ENCODE measurements around the gene CEMP1. TPM values are rescaled to one million over a fixed set of nuclear protein-coding genes. Genes with fewer than 3 reads are reported as not detected.

The CEMP1 gene
- total RNA-seq, 1 experiment from 2014 or later, result 0.94 TPM

- intact Hi-C loops (cut with micrococcal nuclease; ENCODE audit: unreplicated experiment), result no loop called here
- Histone ChIP-seq H3K9me3 (ENCODE audit: insufficient read depth, low read depth) (no peaks in the 10 kb centered on the region), H3K27me3 (ENCODE audit: insufficient read depth, low read depth) (no peaks in the 10 kb centered on the region), H4K20me1 (ENCODE audit: insufficient read depth) (no peaks in the 10 kb centered on the region), H3K4me1 (replicated peaks; ENCODE audit: insufficient read depth) (0 out of 2 replicates have a peak, but pooled peaks cover 5% of the 10 kb centered on the region), H3K36me3 (ENCODE audit: low read depth) (no peaks in the 10 kb centered on the region), H2AFZ (no peak overlapping the region), H3K9me2 (ENCODE audit: insufficient read depth) (no peaks in the 10 kb centered on the region), H3K27ac (no peak overlapping the region), H3K79me2 (ENCODE audit: low read depth) (no peaks in the 10 kb centered on the region), H3F3A (ENCODE audit: insufficient read depth, low read depth) (peaks cover 24% of the 10 kb centered on the region), H3K4me3 (no peak overlapping the region), H3K4me2 (no peak overlapping the region)
- no peak for DNase-seq
- ChIA-PET POLR2A (ENCODE audit: unreplicated experiment) (interaction anchor here (0.6 kb wide), 1 partner anchor 195 kb away, joined by 3 read pairs; no protein-coding TSS in a partner anchor), CTCF (no interaction called here)
- BruUV-seq (replicated peaks), result no TSS peak
- TF ChIP-seq EZH2 (IDR thresholded peaks at IDR 0.05; ENCODE audit: low read depth) (no peak), CTCF (conservative IDR thresholded peaks at IDR 0.05) (no peak)
Measured at GRCh38 chr16:2505695-2506094, 25.5 kb downstream of the CEMP1 start.

GRCh38 chr16:2501946-2502895 lies 29.0 kb downstream of the CEMP1 start:
- Histone ChIP-seq H3K9me2 (ENCODE audit: insufficient read depth) (no peaks in the 10 kb centered on the region), H3K4me3 (no peak overlapping the region), H3F3A (ENCODE audit: insufficient read depth, low read depth) (peaks cover 24% of the 10 kb centered on the region), H3K27ac (no peak overlapping the region), H2AFZ (no peak overlapping the region), H3K4me1 (replicated peaks; ENCODE audit: insufficient read depth) (0 out of 2 replicates have a peak, but pooled peaks cover 5% of the 10 kb centered on the region), H3K4me2 (no peak overlapping the region), H3K79me2 (ENCODE audit: low read depth) (no peaks in the 10 kb centered on the region), H3K9me3 (ENCODE audit: insufficient read depth, low read depth) (no peaks in the 10 kb centered on the region), H4K20me1 (ENCODE audit: insufficient read depth) (peaks cover 9% of the 10 kb centered on the region; the same call in 1 of the 2 replicates), H3K27me3 (ENCODE audit: insufficient read depth, low read depth) (no peaks in the 10 kb centered on the region), H3K36me3 (ENCODE audit: low read depth) (no peaks in the 10 kb centered on the region)
- DNase-seq, result no peak
- intact Hi-C loops (cut with micrococcal nuclease; ENCODE audit: unreplicated experiment), result loop anchor here (5.0 kb wide), 3 partner anchors 75 to 305 kb away; partner anchors contain the start of genes CASKIN1, CCNF and ECI1
- CTCF ChIA-PET, result interaction anchor here (0.5 kb wide), 1 partner anchor 49 kb away, joined by 6 read pairs; no protein-coding TSS in a partner anchor
- BruUV-seq (replicated peaks), result no TSS peak
- POLR2A ChIA-PET (ENCODE audit: unreplicated experiment), result no interaction called here
- no peak for TF ChIP-seq EZH2 (IDR thresholded peaks at IDR 0.05; ENCODE audit: low read depth)
- no peak for TF ChIP-seq CTCF (conservative IDR thresholded peaks at IDR 0.05)

GRCh38 chr16:2500918-2501750 lies 30.1 kb downstream of the CEMP1 start:
- 0 out of 2 replicates have a peak, but pooled peaks cover 5% of the 10 kb centered on the region for H3K4me1 ChIP-seq (replicated peaks; ENCODE audit: insufficient read depth)
- ChIA-PET POLR2A (ENCODE audit: unreplicated experiment) (no interaction called here), CTCF (interaction anchor here (0.5 to 1.0 kb wide), 5 partner anchors 38 to 300 kb away, joined by 3 to 15 read pairs (median 5); partner anchors contain the start of gene TEDC2)
- peaks cover 24% of the 10 kb centered on the region for H3F3A ChIP-seq (ENCODE audit: insufficient read depth, low read depth)
- peak; percentile 96 for TF ChIP-seq CTCF (conservative IDR thresholded peaks at IDR 0.05)
- no peak for TF ChIP-seq EZH2 (IDR thresholded peaks at IDR 0.05; ENCODE audit: low read depth)
- DNase-seq, result peak in 1 of 2 experiments; percentile 85
- no peak overlapping the region for H3K4me2 ChIP-seq
- H3K4me3 ChIP-seq, result no peak overlapping the region
- H3K9me3 ChIP-seq (ENCODE audit: insufficient read depth, low read depth), result no peaks in the 10 kb centered on the region
- no peaks in the 10 kb centered on the region for H3K36me3 ChIP-seq (ENCODE audit: low read depth)
- no peaks in the 10 kb centered on the region for H3K9me2 ChIP-seq (ENCODE audit: insufficient read depth)
- no peak overlapping the region for H2AFZ ChIP-seq
- intact Hi-C loops (cut with micrococcal nuclease; ENCODE audit: unreplicated experiment), result loop anchor here (5.0 kb wide), 3 partner anchors 74 to 304 kb away; partner anchors contain the start of genes CASKIN1, CCNF and ECI1
- H4K20me1 ChIP-seq (ENCODE audit: insufficient read depth), result peaks cover 9% of the 10 kb centered on the region; the same call in 1 of the 2 replicates
- H3K27me3 ChIP-seq (ENCODE audit: insufficient read depth, low read depth), result no peaks in the 10 kb centered on the region
- H3K27ac ChIP-seq, result no peak overlapping the region
- BruUV-seq (replicated peaks), result no TSS peak
- H3K79me2 ChIP-seq (ENCODE audit: low read depth), result no peaks in the 10 kb centered on the region
